ENCODE measurements around the gene UBA7.

GRCh38 chr3:49787182-49787464, 26.6 kb downstream of the UBA7 start:
- TF ChIP-seq CTCF (IDR thresholded peaks at IDR 0.05; ENCODE audit: poor library complexity, severe bottlenecking): no peak
- no peak for TF ChIP-seq EP300 (conservative IDR thresholded peaks at IDR 0.05; ENCODE audit: poor library complexity, severe bottlenecking)
- TF ChIP-seq EZH2 (IDR thresholded peaks at IDR 0.05; ENCODE audit: borderline replicate concordance, insufficient read depth, low read length, poor library complexity, severe bottlenecking): no peak
- TF ChIP-seq POLR2AphosphoS5 (IDR thresholded peaks at IDR 0.05): no peak
